ENCODE data around the gene PRPH.
"Not testable (repeated sequence)": the region's sequence is repeated elsewhere in the genome, so short reads cannot be mapped to it uniquely, and the experiment has no call there.

PRPH gene

GRCh38 chr12:49305762-49306510 lies 11.0 kb downstream of the PRPH start:
- in situ Hi-C loops (cut with HindIII; ENCODE audit: low pct_ligation_motif_present, low sequenced_read_pairs), result no loop called here
- Histone ChIP-seq H3K27me3 (replicated peaks) (no peaks in the 10 kb centered on the region), H3K36me3 (replicated peaks) (no peaks in the 10 kb centered on the region), H3K27ac (no peak overlapping the region), H3K4me3 (ENCODE audit: low read depth, low read length) (no peak overlapping the region)
- DNase-seq, result no peak
- TF ChIP-seq CTCF (IDR thresholded peaks at IDR 0.05; ENCODE audit: low read depth, low read length, missing control alignments), result no peak

- no peak for DNase-seq
- in situ Hi-C loops (cut with HindIII; ENCODE audit: low pct_ligation_motif_present, low sequenced_read_pairs), result no loop called here
Measured at GRCh38 chr12:49309386-49309785, 14.4 kb downstream of the PRPH start.

GRCh38 chr12:49310451-49311000 lies 15.6 kb downstream of the PRPH start:
- H3K27me3 ChIP-seq (replicated peaks); in situ Hi-C loops (cut with HindIII; ENCODE audit: low pct_ligation_motif_present, low sequenced_read_pairs); DNase-seq: not testable (repeated sequence)

More at GRCh38 chr12:49309386-49309785, 14.4 kb downstream of the PRPH start:
- no peaks in the 10 kb centered on the region for H3K36me3 ChIP-seq (replicated peaks)
- H3K4me3 ChIP-seq (ENCODE audit: low read depth, low read length), result no peak overlapping the region
- H3K27me3 ChIP-seq (replicated peaks), result peaks cover 2% of the 10 kb centered on the region
- no peak for TF ChIP-seq CTCF (IDR thresholded peaks at IDR 0.05; ENCODE audit: low read depth, low read length, missing control alignments)
- no peak overlapping the region for H3K27ac ChIP-seq

GRCh38 chr12:49314811-49315210 lies 19.9 kb downstream of the PRPH start:
- DNase-seq, result no peak
- H3K36me3 ChIP-seq (replicated peaks), result no peaks in the 10 kb centered on the region
- peaks cover 2% of the 10 kb centered on the region for H3K27me3 ChIP-seq (replicated peaks)
- no peak overlapping the region for H3K27ac ChIP-seq
- H3K4me3 ChIP-seq (ENCODE audit: low read depth, low read length), result no peak overlapping the region
- in situ Hi-C loops (cut with HindIII; ENCODE audit: low pct_ligation_motif_present, low sequenced_read_pairs), result no loop called here
- TF ChIP-seq CTCF (IDR thresholded peaks at IDR 0.05; ENCODE audit: low read depth, low read length, missing control alignments), result no peak

More at GRCh38 chr12:49310451-49311000, 15.6 kb downstream of the PRPH start:
- H3K4me3 ChIP-seq (ENCODE audit: low read depth, low read length); H3K36me3 ChIP-seq (replicated peaks); H3K27ac ChIP-seq: not testable (repeated sequence)

- in situ Hi-C loops (cut with HindIII; ENCODE audit: low pct_ligation_motif_present, low sequenced_read_pairs); H3K27me3 ChIP-seq (replicated peaks); H3K36me3 ChIP-seq (replicated peaks); H3K27ac ChIP-seq; DNase-seq; H3K4me3 ChIP-seq (ENCODE audit: low read depth, low read length): not testable (repeated sequence)
Measured at GRCh38 chr12:49317118-49317517, 22.2 kb downstream of the PRPH start.

- H3K36me3 ChIP-seq (replicated peaks); in situ Hi-C loops (cut with HindIII; ENCODE audit: low pct_ligation_motif_present, low sequenced_read_pairs): not testable (repeated sequence)
Measured at GRCh38 chr12:49320411-49321103, 25.6 kb downstream of the PRPH start.

GRCh38 chr12:49322367-49322707 lies 27.4 kb downstream of the PRPH start:
- Histone ChIP-seq H3K27me3 (replicated peaks) (no peaks in the 10 kb centered on the region), H3K36me3 (replicated peaks) (no peaks in the 10 kb centered on the region), H3K4me3 (ENCODE audit: low read depth, low read length) (peak overlapping the region; percentile 78), H3K27ac (peak overlapping the region; percentile 49)
- no peak for TF ChIP-seq CTCF (IDR thresholded peaks at IDR 0.05; ENCODE audit: low read depth, low read length, missing control alignments)
- DNase-seq, result no peak
- in situ Hi-C loops (cut with HindIII; ENCODE audit: low pct_ligation_motif_present, low sequenced_read_pairs), result no loop called here

More at GRCh38 chr12:49320411-49321103, 25.6 kb downstream of the PRPH start:
- not testable (repeated sequence) for H3K4me3 ChIP-seq (ENCODE audit: low read depth, low read length); H3K27ac ChIP-seq; DNase-seq; H3K27me3 ChIP-seq (replicated peaks)
